Left lobe of liver (tissue), 2 donors: ENCODE results near the gene PRDX5. TPM values are rescaled to one million over a fixed set of nuclear protein-coding genes. Genes with fewer than 3 reads are reported as not detected.

ENCODE experiments used
- ATAC-seq: fragments of 200-7000 bp; cut with Tn5 transposase; one replicate; pipeline ENCODE4 v1.9.1; 2020; ENCODE audit warnings: mild to moderate bottlenecking, moderate library complexity
- DNase-seq: peaks from one replicate; pipeline ENCODE4 v3.0.0-alpha.2; 2020; ENCODE audit warnings: low spot score
- total RNA-seq: library from RNA; stranded (reverse); gene quantifications from one replicate; pipeline ENCODE4 v1.2.1, GENCODE V29; 2021
- donor health status: DM: no; HTN: no; CAD: no; lungs with moderate emphysema.
- donor health status: DM: no; HTN: yes; CAD: no.

Gene PRDX5
- total RNA-seq, 1 donor from 2014 or later = 96.4 TPM

DNA sequence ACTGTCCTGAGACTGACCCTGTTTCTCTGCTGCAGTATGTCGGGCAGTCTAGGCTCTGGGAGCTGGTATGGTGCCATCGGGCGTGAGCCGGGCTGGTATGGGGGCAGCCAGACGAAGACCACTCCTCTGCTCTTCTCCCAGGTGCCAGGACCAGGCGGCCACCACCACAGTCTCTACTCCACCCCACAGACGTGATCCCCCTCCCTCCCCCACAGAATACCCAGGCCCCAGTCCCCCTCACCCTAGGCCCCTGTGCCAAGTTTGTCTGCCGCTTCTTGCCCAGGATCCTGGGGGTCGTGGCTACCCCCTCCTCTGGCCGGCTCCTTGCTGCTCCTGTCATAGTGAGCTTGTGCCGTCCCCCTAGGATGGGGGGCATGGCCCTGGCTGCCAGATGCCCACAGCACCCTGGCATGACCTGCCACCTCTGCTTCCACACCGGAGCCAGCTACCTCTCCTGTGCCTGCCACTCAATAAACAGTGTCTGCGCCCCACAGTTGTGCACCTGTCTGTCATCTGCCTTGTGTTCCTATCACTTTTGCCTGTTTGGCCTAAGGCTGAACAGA is 28.8 kb upstream of the PRDX5 start:
- no peak for DNase-seq
- no peak for ATAC-seq

DNA sequence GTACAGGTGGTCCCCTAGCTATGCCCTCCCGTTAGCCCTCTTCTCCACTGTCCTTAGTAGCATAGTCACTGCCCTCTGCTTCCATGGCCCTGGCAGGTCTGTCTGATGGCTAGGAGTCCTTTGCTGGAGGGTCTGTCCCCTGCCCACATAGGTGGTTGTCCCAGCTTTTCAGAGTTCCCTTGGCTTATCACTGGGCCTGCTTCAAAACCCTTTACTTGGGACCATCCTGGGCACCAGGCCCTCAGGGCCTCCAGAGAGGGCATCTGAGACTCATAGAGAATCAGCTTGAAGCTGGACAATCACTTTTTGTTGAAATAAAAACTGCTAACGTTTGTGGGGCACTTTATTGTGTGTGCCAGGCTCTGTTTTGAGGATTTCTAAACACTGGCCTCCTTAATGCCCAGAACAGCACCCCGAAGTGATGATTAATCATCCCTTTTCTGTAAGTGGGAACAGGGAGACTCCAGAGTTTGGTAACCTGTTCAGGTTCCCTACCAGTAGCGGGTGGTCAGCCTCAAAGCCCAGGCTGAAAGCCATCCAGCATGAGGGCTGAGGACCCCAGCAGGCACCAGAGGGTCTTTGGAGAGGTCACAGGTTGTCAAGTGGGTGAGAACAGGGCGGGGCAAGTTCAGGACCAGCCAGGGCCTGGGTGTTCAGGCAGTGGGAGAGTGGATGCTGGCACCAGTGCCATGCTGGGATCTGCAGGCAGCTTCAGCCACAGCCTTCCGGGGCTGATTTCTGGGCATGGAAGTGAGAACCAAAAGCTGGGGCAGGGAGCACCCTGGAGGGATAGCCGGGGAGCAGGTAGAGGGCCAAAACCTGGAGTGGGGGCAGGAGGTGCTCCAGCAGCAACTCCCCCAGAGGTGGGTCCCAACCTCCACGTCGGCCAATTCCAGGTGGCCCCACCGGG is 27.3 kb upstream of the PRDX5 start:
- ATAC-seq = no peak
- no peak for DNase-seq

DNA sequence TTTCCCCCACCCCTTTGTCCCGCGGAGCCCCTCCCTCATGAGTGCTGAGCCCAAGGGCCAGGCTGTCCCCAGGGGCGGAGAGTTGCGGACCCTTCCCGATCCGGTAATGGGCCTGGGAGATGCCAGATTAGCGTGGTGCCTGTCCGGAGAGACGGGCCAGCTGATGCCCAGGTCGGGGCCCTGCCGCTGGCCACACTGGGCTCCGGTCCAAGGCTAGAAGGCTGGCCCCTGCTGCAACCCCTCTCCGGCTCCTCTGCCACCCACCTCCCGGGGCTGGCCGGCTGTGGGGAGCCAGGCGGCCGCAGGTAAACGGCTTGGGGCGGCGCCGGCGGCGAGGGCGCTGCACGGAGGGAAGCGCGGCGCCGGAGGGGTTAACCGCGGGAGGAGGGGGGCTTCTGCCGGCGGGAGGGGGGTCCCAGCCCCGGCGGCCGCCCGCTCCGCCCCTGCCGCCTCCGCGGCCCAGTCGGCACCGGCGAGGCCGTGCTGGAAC is 26.6 kb upstream of the PRDX5 start, which contains the start of gene KCNK4:
Gene KCNK4, plus strand, starts transcription at position 41 of the 490 bp plus-strand sequence. CDS start 1,717 bp downstream, outside the sequence.
- ATAC-seq (no peak), DNase-seq (no peak)

DNA sequence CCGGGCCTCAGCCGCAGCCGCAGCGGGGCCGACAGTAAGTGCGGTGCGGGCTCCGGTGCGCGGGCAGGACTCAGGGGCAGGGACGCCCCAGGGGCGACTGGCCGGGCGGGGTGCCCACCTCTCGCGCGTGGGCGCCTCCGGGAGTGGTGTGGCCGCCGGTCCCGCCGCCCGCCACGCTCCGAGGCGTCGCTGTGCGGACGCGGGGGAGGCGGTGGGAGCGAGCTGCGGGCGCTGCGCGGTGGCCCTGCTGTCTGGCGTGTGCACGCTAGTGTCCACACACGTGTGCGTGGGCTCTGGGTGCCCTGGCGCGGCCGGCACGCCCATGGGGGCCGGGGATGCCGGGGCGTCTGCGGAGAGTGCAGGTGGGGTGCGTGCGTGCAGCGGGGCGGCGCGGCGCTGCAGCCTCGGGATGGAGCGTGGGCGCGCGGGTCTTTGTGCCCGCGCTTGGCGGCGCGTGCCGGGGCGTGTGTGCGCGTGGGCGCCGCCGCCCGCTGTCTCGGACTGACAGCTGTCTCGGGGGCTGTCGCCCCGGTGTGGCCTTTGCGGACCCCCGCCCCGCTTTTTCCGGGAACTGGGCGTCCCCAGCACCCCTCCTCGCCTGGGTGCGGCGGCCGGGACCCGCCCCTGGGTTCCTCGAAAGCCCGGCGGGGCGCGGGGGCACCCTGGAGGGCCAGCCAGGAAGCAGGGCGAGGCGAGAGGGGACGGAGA is 26.0 kb upstream of the PRDX5 start:
- DNase-seq = no peak
- ATAC-seq = peak; percentile 12

DNA sequence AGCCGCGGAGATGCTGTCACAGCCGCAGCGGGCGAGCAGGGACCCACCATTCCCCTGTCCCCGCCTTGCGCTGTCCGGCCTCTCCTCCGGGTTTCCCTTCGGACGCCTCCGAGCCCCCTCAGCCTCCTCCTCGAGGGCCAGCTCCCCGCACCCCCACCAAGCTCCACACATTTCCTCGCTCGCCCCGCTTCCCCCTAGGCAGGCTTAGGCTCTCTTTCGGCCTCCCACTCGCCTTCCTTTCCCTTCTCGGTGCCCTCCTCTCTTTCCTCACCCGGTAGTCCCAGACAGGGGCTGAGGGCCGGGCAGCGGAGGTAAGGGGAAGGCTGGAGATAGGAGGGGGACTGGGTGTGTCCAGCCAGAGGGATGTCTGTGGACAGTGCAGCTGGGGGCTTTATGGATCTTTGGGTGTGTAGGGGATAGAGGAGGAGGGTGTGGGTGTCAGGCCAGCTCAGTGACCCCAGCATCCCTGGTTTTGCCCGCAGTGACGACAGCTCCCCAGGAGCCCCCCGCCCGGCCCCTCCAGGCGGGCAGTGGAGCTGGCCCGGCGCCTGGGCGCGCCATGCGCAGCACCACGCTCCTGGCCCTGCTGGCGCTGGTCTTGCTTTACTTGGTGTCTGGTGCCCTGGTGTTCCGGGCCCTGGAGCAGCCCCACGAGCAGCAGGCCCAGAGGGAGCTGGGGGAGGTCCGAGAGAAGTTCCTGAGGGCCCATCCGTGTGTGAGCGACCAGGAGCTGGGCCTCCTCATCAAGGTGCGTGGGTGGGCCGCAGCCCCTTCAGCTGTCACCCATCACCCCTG is 25.3 kb upstream of the PRDX5 start:
- DNase-seq = no peak
- ATAC-seq = no peak

DNA sequence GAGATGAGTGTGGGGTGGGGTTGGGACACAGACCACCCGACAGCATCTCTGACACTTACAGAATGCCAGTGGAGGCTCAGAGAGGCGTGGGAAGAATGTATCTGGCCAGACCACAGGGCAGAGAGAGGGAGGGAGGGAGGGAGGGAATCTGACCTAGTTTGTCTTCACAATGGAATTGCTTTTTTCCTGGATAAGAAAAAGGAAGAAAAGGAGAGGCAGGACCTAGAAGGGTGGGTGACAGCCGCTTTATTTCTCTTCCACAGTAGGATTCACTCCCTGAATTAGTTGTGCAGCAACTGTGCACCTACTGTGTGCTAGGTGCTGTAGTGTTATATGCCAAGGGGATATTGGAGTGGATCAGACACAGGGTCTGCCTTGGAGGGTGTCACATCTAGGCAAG is 23.1 kb upstream of the PRDX5 start:
- ATAC-seq = no peak
- no peak for DNase-seq

DNA sequence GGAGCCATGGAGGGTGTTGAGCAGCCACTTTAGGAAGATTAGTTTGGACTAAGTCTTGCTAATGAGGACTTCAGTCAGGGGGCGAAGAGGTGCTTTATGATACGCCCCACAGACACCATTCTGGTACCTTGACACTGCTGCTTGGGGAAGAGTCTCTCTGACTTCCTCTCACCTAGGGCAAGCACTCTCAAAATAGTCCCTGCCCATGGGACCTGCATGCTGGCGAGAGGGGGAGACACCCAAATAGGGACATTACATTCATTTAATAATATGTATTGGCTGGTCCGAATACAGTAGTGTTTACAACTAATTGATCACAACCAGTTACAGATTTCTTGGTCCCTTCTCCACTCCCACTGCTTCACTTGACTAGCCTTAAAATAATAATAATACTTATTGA is 22.2 kb upstream of the PRDX5 start:
- ATAC-seq = no peak
- no peak for DNase-seq

DNA sequence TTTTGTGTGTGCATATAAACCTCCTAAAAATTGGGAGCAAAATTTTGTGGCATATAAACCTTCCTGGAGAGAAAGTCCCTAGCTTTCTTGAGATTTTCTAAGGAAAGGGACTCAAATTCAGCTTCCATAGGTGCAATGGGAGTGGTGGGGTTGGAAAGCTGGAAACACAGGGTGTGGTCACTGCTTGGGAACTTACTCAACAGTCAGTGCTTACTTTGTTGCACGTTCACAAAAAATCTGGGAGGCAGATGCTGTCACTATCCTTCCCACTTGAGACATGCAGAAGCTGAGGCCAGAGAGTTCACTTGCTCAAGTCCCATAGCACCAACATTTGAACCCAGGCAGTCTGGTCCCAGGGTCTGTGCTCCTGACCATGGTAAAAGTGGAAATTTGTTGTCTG is 21.7 kb upstream of the PRDX5 start:
- no peak for ATAC-seq
- no peak for DNase-seq

DNA sequence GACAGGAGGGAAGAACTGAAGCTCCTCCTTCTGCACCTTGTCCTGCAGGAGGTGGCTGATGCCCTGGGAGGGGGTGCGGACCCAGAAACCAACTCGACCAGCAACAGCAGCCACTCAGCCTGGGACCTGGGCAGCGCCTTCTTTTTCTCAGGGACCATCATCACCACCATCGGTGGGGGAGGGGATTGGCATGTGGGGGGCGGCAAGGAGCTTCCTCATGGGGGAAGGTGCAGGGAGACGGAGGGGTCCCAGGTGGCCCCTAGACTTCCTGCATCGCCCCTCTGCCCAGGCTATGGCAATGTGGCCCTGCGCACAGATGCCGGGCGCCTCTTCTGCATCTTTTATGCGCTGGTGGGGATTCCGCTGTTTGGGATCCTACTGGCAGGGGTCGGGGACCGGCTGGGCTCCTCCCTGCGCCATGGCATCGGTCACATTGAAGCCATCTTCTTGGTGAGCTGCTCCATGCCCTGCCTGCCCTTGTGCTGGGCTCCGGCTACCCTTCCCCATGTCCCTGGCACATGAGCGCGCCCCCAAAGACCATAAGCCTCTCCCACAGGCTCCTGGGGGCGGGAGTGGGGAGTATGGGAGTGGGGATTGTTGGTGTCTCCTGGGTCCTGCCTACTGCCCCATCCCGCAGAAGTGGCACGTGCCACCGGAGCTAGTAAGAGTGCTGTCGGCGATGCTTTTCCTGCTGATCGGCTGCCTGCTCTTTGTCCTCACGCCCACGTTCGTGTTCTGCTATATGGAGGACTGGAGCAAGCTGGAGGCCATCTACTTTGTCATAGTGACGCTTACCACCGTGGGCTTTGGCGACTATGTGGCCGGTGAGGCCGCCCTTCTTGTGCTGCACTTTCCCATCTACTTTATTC is 20.9 kb upstream of the PRDX5 start:
- DNase-seq (no peak), ATAC-seq (no peak)

DNA sequence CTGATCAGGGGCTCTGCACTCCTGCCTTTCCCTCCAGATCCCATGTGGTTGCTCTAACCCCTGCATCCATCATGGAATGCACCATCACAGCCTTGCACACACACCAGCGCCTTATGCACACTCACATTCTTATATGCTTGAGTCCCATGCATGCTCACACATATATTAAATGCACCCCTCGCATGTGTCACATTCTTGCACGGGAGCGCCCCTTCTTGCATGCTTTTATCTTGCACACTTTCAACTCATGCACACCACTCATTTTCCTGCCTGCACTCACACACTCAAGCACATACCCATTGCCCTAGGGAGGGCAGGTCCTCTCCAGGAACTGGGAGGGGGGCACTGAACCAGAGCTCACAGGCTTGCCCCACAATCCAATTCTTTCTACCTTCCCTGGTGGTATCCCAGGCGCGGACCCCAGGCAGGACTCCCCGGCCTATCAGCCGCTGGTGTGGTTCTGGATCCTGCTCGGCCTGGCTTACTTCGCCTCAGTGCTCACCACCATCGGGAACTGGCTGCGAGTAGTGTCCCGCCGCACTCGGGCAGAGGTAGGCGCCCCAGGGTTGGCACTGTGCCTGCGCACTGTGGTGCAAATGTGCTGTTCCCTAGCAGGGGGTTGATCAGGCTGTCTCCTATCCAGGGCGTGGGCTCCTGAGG is 20.1 kb upstream of the PRDX5 start:
- ATAC-seq (no peak), DNase-seq (no peak)

DNA sequence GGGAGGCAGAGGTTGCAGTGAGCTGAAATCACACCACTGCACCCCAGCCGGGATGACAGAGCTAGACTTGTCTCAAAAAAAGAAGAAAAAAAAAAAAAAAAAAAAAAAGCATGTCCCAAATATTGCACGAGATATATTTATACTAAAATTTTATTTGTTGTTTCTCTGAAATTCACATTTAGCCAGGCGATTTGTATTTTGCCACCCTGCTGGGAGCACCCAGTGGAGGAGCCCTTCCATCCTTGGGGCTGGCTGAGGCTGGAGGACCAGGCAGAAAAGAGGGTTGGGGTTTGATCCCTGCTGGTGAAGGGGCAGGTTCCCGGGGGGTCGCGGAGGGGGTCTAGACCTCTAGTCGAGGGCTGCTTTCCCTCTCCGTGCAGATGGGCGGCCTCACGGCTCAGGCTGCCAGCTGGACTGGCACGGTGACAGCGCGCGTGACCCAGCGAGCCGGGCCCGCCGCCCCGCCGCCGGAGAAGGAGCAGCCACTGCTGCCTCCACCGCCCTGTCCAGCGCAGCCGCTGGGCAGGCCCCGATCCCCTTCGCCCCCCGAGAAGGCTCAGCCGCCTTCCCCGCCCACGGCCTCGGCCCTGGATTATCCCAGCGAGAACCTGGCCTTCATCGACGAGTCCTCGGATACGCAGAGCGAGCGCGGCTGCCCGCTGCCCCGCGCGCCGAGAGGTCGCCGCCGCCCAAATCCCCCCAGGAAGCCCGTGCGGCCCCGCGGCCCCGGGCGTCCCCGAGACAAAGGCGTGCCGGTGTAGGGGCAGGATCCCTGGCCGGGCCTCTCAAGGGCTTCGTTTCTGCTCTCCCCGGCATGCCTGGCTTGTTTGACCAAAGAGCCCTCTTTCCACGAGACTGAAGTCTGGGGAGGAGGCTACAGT is 18.7 kb upstream of the PRDX5 start:
- DNase-seq = peak; percentile 72
- ATAC-seq = peak; percentile 68

DNA sequence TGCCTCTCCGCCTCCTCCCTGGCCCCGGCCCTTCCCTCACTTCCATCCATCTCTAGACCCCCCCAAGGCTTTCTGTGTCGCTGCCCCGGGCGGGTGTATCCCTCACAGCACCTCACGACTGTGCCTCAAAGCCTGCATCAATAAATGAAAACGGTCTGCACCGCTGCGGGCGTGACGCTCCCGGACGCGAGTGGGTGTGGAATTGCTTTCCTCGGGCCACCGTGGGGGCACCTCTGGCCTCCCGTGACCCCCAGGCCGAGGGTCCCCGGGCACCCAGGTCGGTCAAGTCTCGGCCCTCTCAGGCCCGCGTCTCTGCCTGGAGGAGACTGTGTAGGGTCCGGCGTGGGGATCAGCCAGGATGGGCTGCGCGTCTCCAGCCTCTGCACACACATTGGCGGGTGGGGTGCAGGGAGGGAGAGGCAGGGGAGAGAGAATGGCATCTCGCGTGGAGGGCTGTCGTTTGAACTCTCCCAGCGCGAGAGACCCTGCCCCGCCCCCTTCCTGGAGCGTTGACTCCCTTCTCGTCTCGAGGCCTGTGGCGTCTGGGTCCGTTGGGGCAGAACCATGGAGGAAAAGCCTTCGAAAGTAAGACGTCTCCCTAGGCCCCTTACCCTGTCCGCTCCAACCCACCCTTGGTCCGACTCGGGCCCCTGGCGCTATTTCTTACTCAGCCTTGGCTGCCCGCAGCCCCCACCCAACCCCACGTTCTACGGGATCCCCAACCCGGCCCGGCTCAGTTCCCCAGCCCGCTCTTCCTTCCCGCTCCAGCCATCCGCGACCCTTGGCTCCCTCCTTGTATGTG is 17.9 kb upstream of the PRDX5 start, which contains the start of gene CATSPERZ:
Gene CATSPERZ, plus strand, starts transcription at position 512 of the 802 bp plus-strand sequence. Its CDS starts 53 bp downstream, at position 565.
- DNase-seq (peak; percentile 51), ATAC-seq (no peak)

DNA sequence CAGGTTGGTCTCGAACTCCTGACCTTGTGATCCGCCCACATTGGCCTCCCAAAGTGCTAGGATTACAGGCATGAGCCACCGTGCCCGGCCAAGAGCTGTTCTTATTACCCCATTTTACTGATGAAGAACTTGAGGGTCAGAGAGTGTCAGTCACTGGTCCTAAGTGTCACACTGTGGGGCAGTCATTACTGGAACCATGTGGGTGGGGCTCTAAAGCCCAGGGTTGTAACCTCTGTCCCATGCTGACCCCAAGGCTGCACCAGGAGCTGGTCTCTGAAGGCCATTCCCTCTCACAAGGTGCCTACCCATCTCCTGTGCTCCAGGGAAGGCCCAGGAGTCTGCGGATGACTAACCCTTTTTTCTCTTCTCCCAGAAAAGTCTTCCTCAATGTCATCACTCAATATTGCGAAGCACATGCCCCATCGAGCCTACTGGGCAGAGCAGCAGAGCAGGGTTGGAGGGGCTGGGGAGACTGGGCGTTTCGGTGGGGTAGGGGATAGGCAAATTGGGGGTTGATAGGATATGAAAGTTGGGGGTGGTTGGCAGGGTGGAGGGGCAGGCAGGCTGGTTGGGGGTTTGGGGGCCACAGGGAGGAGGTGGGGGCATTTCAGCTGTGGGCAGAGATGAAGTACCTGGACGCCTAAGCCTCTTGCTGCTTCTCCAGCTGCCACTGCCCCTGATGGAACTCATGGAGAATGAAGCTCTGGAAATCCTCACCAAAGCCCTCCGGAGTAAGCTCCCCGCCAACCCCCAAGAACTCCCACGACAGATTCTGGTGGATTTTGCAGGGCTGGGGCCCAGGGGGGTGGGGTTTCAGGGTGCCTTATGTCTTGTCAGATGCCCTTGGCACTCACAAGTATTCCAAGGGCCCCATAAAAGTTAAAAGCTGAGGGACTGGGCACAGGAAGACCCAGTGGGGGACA is 14.6 kb upstream of the PRDX5 start:
- ATAC-seq = no peak

DNA sequence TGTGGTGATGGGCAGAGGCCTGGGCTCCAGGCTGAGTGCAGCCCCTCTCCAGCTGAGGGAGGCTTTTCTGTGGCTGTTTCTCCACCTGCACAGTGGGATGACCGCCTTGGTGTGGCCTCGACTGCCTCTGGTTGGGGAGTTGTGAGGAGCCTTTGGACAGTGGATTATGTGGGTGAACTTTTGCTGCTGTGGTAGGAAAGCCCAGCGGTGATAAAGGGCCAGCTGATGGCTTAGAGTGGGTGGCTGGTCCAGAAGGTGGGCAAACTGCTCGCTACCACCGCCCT is 13.9 kb upstream of the PRDX5 start:
- DNase-seq = no peak
- no peak for ATAC-seq

More for the DNA sequence above, 14.6 kb upstream of the PRDX5 start:
- DNase-seq = peak; percentile 50

DNA sequence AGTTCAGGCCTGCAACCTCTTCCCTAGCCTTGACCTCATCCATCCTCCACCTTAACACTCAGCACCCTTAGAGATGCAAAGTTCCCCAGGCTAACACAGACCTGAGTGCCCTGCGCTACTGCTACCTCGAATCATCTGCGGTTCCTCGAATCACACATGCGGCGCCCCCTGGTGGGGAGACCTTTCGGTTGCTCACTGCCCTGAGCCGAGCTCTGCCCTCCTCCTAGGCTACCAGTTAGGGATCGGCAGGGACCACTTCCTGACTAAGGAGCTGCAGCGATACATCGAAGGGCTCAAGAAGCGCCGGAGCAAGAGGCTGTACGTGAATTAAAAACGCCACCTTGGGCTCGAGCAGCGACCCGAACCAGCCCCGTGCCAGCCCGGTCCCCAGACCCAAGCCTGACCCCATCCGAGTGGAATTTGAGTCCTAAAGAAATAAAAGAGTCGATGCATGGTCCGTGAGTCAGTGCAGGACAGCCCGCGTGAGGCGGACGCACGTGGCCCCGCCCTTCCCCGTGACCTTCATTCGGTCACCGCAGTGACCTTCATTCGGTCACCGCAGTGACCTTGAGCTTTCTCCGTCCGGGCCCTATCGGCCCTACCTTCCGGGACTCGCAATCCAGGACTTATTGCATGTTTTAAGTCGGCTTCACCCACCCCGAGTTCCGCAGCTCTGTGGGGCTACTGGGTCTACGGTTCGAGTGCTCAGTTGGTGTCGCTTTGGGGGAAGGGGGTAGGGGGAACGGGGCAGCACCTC is 13.4 kb upstream of the PRDX5 start:
- ATAC-seq (peak; percentile 42), DNase-seq (peak; percentile 91)
